Liver (tissue), 3 donors: ENCODE results near the gene CPNE5.

Experiments
- FOXA1 ChIP-seq: IDR thresholded peaks from 2 replicates; pipeline ENCODE4 v1.6.1; 2016; ENCODE audit warnings: antibody characterized with exemption
- JUND ChIP-seq, 2 donors: IDR thresholded peaks; 2 replicates each; pipeline ENCODE4 v1.6.1; 2016; ENCODE audit warnings: antibody characterized with exemption in 2 of 2
- RAD21 ChIP-seq, 2 donors: IDR thresholded peaks; 2 replicates each; pipeline ENCODE4 v1.6.1; 2016; ENCODE audit warnings: antibody characterized with exemption in 2 of 2, mild to moderate bottlenecking in 2 of 2
- TAF1 ChIP-seq: conservative IDR thresholded peaks from 2 replicates; pipeline ENCODE4 v1.6.1; 2016; ENCODE audit warnings: antibody characterized with exemption, mild to moderate bottlenecking
- TF ChIP-seq, protein P1 (sequence below): fragments of 150-350 bp; IDR thresholded peaks from 2 replicates; pipeline ENCODE4 v1.5.1; 2017; ENCODE audit warnings: improper control_type of control experiment, low read depth, low read length; ENCODE audit not compliant: missing input control
- TF ChIP-seq, protein P2 (sequence below): IDR thresholded peaks from 2 replicates; pipeline ENCODE4 v1.6.1; 2016; ENCODE audit warnings: antibody characterized with exemption
- TF ChIP-seq, protein P3 (sequence below): IDR thresholded peaks from 2 replicates; pipeline ENCODE4 v1.6.1; 2016; ENCODE audit warnings: antibody characterized with exemption
- donor health status: healthy.
- donor health status: healthy.

DNA sequence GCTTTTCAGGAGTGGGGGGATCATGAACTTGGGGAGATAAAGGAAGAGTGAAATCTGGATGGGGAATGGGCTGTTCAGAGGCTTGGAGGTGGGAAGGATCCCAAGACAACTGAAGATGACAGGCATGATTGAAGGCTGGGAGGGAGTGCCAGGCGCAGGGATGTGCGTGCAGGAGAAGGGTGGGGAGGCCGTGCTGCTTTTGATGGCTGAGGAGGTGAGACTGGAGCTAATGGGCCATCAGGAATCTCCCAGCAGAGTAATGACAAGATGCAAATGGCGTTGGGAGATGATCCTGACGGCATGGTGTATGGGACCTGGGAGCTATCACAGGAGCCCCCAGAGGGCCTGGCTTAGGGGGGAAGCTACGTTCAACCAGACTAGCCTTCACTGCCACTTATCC is 1.6 kb downstream of the CPNE5 start:
- TF ChIP-seq, protein P1, sequence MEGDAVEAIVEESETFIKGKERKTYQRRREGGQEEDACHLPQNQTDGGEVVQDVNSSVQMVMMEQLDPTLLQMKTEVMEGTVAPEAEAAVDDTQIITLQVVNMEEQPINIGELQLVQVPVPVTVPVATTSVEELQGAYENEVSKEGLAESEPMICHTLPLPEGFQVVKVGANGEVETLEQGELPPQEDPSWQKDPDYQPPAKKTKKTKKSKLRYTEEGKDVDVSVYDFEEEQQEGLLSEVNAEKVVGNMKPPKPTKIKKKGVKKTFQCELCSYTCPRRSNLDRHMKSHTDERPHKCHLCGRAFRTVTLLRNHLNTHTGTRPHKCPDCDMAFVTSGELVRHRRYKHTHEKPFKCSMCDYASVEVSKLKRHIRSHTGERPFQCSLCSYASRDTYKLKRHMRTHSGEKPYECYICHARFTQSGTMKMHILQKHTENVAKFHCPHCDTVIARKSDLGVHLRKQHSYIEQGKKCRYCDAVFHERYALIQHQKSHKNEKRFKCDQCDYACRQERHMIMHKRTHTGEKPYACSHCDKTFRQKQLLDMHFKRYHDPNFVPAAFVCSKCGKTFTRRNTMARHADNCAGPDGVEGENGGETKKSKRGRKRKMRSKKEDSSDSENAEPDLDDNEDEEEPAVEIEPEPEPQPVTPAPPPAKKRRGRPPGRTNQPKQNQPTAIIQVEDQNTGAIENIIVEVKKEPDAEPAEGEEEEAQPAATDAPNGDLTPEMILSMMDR: no peak
- TF ChIP-seq, protein P2, sequence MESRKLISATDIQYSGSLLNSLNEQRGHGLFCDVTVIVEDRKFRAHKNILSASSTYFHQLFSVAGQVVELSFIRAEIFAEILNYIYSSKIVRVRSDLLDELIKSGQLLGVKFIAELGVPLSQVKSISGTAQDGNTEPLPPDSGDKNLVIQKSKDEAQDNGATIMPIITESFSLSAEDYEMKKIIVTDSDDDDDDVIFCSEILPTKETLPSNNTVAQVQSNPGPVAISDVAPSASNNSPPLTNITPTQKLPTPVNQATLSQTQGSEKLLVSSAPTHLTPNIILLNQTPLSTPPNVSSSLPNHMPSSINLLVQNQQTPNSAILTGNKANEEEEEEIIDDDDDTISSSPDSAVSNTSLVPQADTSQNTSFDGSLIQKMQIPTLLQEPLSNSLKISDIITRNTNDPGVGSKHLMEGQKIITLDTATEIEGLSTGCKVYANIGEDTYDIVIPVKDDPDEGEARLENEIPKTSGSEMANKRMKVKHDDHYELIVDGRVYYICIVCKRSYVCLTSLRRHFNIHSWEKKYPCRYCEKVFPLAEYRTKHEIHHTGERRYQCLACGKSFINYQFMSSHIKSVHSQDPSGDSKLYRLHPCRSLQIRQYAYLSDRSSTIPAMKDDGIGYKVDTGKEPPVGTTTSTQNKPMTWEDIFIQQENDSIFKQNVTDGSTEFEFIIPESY: no peak
- TF ChIP-seq TAF1 (no peak), FOXA1 (no peak), JUND (IDR thresholded peaks at IDR 0.05) (no peak), RAD21 (IDR thresholded peaks at IDR 0.05) (no peak)
- TF ChIP-seq, protein P3, sequence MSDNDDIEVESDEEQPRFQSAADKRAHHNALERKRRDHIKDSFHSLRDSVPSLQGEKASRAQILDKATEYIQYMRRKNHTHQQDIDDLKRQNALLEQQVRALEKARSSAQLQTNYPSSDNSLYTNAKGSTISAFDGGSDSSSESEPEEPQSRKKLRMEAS: no peak
